Thoracic aorta (tissue), 2 donors: Measurements from ENCODE around the gene PRPF6. TPM values are rescaled to one million over a fixed set of nuclear protein-coding genes. Genes with fewer than 3 reads are reported as not detected.
A peak's percentile ranks its signal among the peaks of the same experiment; 100 is the strongest.

Source experiments
- ATAC-seq: fragments of 150-250 bp; one replicate; pipeline ENCODE4 v1.8.0; 2017; ENCODE audit warnings: low read depth; ENCODE audit not compliant: insufficient number of reproducible peaks, low FRiP score
- DNase-seq: peaks from one replicate; pipeline ENCODE4 v3.0.0-alpha.2; 2020; ENCODE audit warnings: low spot score
- H3K27ac ChIP-seq, 2 donors: fragments of 200-600 bp; sonication (generic); 1 replicate in 1 of 2; 2 replicates in 1 of 2; pipeline ENCODE4 v1.5.1; 2016; ENCODE audit warnings: mild to moderate bottlenecking in 2 of 2, moderate library complexity in 2 of 2
- H3K27me3 ChIP-seq: fragments of 200-600 bp; sonication (generic); replicated peaks from 2 replicates; pipeline ENCODE4 v1.6.0; 2016; ENCODE audit warnings: mild to moderate bottlenecking; ENCODE audit not compliant: insufficient read depth
- H3K36me3 ChIP-seq: fragments of 200-600 bp; sonication (generic); one replicate; pipeline ENCODE4 v1.5.1; 2016
- H3K4me1 ChIP-seq, 2 donors: fragments of 200-600 bp; sonication (generic); 1 replicate in 1 of 2; 2 replicates in 1 of 2; pipeline versions ENCODE4 v1.5.1 to v1.6.0; 2016; ENCODE audit warnings: low read depth in 2 of 2, mild to moderate bottlenecking in 1 of 2; ENCODE audit not compliant: control insufficient read depth in 1 of 2
- H3K4me3 ChIP-seq: fragments of 200-600 bp; sonication (generic); 2 replicates; pipeline ENCODE4 v1.5.1; 2016; ENCODE audit warnings: mild to moderate bottlenecking
- H3K9me3 ChIP-seq: fragments of 200-600 bp; sonication (generic); 2 replicates; pipeline ENCODE4 v1.5.1; 2016
- CTCF ChIP-seq: fragments of 200-600 bp; sonication (generic); IDR thresholded peaks from one replicate; pipeline ENCODE4 v1.5.1; 2019; ENCODE audit warnings: antibody characterized with exemption
- total RNA-seq, 2 donors: library from RNA; depleted of rRNA; stranded (reverse); fragments of >200 nt; gene quantifications; one replicate each; pipeline versions ENCODE4 v1.1.0 to v1.2.3, GENCODE V29; 2016

Gene PRPF6
- total RNA-seq, 2 donors from 2014 or later, result 51.9 to 52.9 TPM

- Histone ChIP-seq H3K9me3 (no peaks in the 10 kb centered on the region), H3K27ac (no peak overlapping the region), H3K4me1 (peaks cover 13 to 23% of the 10 kb centered on the region in 2 donors), H3K36me3 (no peaks in the 10 kb centered on the region), H3K4me3 (peak overlapping the region; percentile 65), H3K27me3 (no peaks in the 10 kb centered on the region)
- ATAC-seq, result no peak
- no peak for TF ChIP-seq CTCF
- no peak for DNase-seq
These were observed 58.6 kb downstream of the PRPF6 start for GRCh38 chr20:64039293-64040160.

- DNase-seq (no peak), ATAC-seq (no peak)
- Histone ChIP-seq H3K36me3 (no peaks in the 10 kb centered on the region), H3K4me3 (no peak overlapping the region), H3K27ac (no peak overlapping the region), H3K4me1 (peaks cover 13 to 23% of the 10 kb centered on the region in 2 donors), H3K9me3 (no peaks in the 10 kb centered on the region), H3K27me3 (no peaks in the 10 kb centered on the region)
- TF ChIP-seq CTCF, result no peak
These were observed 59.5 kb downstream of the PRPF6 start for GRCh38 chr20:64040231-64041039.

DNA sequence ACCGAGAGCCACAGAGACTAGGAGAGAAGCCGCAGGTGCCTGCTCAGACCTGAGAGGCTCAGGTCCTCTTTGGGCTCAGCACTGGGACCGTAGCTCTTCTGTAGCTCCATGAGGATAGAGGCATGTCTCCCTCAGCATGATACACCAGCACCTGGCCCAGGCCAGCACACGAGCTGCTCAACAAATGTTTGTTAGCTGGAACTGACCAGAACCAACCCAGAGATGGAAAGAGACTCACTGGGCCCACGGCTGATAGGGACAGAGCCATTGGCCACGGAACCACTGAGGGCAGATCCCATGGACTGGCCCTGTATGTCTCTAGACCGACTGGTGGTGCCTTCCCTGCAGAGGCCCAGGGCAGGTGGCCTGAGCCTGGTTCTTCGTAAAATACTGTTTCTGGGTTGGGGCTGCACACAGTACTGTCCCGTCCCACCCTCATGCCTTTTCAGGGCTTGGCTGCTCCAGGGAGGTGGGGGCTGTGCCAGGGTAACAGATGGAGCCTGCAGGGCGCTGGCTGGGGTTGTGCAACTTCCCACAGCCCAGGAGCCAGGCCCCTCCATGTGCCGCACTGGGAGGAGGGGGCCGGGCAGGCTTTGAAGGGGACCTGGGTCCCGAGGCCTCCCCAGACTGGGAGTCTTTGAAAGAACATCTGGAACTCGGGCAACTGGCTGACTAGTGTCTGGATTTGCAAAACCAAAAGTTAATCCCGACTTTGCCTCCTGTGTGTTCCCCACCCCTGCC is 60.3 kb downstream of the PRPF6 start:
- no peaks in the 10 kb centered on the region for H3K36me3 ChIP-seq
- no peaks in the 10 kb centered on the region for H3K27me3 ChIP-seq
- DNase-seq (no peak), ATAC-seq (no peak)
- peak overlapping the region; percentile 66 for H3K4me3 ChIP-seq
- H3K4me1 ChIP-seq, result peaks cover 13 to 23% of the 10 kb centered on the region in 2 donors
- TF ChIP-seq CTCF, result no peak
- H3K9me3 ChIP-seq, result no peaks in the 10 kb centered on the region
- no peak overlapping the region for H3K27ac ChIP-seq

- H3K9me3 ChIP-seq, result no peaks in the 10 kb centered on the region
- H3K27me3 ChIP-seq, result no peaks in the 10 kb centered on the region
- peaks cover 13 to 23% of the 10 kb centered on the region in 2 donors for H3K4me1 ChIP-seq
- no peaks in the 10 kb centered on the region for H3K36me3 ChIP-seq
- no peak for DNase-seq
- no peak for ATAC-seq
- no peak for TF ChIP-seq CTCF
- H3K4me3 ChIP-seq, result peak overlapping the region; percentile 66
- peak overlapping the region in 1 of 2 donors; percentile 28 for H3K27ac ChIP-seq
These were observed 60.8 kb downstream of the PRPF6 start for GRCh38 chr20:64041781-64042053.
